Thyroid gland (tissue), 4 donors: ENCODE results near the gene SLC43A2.

Experiments used
- CTCF ChIP-seq, 6 experiments: fragments of 200-600 bp in 3 of 6; fragments of 450-650 bp in 3 of 6; sonication (generic) in 3 of 6; IDR thresholded peaks; one replicate each; pipeline ENCODE4 v1.5.1; 2016 to 2019; ENCODE audit warnings: antibody characterized with exemption in 6 of 6, mild to moderate bottlenecking in 2 of 6, inconsistent platforms in 1 of 6, moderate library complexity in 1 of 6
- POLR2A ChIP-seq, 2 donors: fragments of 450-650 bp; IDR thresholded peaks; one replicate each; pipeline ENCODE4 v1.6.1; 2017; ENCODE audit warnings: antibody characterized with exemption in 2 of 2, mild to moderate bottlenecking in 2 of 2, moderate library complexity in 1 of 2

DNA sequence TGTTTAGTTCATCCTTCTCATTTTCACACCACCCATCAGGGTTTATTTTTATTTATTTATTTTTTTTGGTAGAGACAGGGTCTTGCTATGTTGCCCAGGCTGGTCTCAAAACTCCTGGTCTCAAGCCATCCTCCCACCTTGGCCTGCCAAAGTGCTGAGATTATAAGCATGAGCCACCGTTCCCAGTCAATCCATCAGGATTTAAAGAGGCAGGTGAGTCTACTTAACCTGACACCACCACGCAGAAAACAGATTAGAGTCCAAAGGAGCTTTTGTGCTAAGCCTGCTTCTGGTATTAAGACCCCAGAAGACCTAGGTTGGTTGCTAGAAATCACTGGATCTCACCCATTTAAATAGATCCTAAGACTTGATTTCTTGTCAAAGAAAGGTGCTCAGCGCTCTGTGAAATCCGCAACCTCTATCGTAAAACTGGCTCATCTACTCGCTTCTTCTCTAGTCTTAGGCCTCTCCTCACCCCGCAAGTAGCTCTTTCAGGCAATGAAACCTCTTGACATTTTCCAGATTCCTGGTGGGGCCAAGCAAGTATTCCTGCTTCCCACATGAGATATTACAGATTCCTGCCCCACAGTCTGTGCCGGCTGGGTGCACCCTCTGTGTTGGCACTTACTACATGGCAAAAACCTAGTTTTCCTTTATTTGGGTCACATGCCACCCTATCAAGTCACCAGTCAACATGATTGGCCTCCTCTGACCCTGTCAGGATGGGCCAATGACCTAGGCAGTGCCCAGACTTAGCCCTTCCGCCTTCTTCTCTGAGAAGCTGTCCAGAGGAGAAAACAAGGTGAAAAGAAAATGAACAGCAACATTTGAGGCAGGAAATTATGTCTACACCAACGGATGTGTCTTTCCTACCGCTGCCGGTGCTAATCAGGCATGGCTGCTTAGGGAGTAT is 75.0 kb downstream of the SLC43A2 start:
- TF ChIP-seq CTCF (IDR thresholded peaks at IDR 0.05) (no peak), POLR2A (IDR thresholded peaks at IDR 0.05) (no peak)
